HG02642 (cell line): ENCODE measurements around the gene P4HTM.

Source experiments
- ATAC-seq: cut with Tn5 transposase; IDR thresholded peaks from one replicate; pipeline ENCODE4 v1.9.1; 2021; ENCODE audit warnings: mild to moderate bottlenecking; ENCODE audit not compliant: unreplicated experiment, poor library complexity

The P4HTM gene

GRCh38 chr3:49022688-49023171, 32.7 kb downstream of the P4HTM start:
- ATAC-seq, result no peak

DNA sequence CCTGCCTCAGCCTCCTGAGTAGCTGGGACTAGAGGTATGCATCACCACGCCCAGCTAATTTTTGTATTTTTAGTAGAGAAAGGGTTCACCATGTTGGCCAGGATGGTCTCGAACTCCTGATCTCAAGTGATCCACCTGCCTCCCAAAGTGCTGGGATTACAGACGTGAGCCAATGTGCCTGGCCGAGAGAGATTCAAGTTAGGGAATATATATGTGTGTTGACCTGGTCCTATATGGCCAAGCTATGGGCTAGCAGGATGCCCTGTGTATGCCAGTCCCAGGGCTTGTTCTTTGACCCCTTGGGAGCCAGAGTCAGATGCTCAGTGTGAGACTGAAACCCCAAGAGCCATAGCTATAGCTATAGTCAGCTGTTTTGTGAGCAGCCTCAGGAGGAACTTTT, 33.7 kb downstream of the P4HTM start:
- ATAC-seq, result no peak

DNA sequence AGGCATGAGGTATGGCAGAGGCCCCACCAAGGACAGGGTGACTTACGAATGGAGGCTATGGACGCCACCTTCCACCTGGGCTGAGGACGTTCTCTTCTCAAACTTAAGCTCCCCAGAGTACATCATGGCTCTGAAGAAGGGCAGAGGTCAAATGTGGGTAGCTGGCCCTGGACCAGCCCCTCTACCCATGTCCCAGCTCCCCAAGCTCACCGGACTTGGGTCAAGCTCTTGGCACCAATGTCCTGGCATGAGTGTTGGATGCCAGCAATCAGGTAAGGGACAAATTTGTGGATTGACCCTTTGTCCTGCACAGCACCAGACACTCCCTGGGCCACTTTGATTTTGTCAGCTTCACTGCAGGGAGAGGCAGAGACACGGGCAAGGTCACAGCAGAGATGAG, 34.4 kb downstream of the P4HTM start:
- no peak for ATAC-seq

DNA sequence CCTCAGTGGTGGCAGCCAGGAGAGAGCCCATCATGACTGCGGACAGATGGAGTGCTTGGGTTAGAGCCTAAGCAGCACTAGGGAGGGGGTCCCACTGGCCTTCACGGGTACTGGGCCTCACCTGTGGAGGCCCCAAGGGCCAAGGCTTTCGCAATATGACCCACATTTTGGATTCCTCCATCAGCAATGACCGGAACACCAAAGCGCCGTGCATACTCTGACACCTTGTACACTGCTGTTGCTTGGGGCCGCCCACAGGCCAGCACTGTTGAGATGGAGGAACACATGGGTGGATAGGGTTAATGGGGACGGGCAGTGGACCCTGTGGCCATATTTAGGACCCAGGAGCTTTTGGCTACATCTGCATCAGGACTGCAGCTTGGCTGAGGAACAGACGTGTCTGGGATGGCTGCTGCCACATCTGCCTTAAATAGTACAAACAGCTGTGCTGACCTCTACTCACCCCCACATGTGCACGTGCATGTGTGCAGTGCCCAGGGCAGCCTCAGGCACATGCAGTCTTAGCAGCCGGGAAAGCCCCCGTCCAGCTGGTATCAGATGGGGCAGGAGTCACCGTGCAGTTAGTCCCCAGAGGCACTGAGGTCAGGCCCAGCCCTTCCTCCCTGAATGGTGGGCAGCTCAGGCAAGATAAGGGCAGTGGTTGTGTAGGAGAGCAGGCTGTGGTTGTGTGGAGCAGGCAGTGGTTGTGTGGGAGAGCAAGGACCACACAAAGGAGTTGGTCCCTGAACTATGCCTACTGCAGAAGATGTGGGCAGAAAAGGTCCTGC, 35.2 kb downstream of the P4HTM start:
- ATAC-seq, result no peak

GRCh38 chr3:49025793-49026520, 35.9 kb downstream of the P4HTM start:
- no peak for ATAC-seq

DNA sequence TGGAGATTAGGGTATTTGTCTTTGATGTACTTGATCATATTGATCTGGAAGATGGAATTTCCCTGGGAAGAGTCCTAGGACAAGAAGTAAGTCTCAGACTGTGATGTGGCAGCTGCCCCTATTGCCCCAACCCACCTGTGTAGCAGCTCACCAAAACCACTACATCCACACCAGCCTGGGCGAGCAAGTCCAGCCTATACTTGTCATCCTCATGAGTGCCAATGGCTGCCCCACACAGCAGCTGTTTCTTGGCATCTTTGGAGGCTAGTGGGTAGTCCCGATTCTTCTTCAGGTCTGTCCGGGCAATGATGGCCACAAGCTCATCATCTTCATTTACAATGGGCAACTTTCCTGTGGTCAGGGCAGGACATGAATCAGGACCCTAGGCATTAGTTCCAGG, 36.5 kb downstream of the P4HTM start:
- ATAC-seq, result no peak

- ATAC-seq, result no peak
These were observed 37.6 kb downstream of the P4HTM start for GRCh38 chr3:49027634-49028033.

- ATAC-seq, result no peak
These were observed 38.2 kb downstream of the P4HTM start for GRCh38 chr3:49028298-49028672.

GRCh38 chr3:49028673-49029562, 38.9 kb downstream of the P4HTM start, which contains the start of gene IMPDH2:
Gene IMPDH2 (minus strand): TSS chr3:49029398. CDS start chr3:49029350, 48 bp downstream.
- peak; percentile 92 for ATAC-seq

- ATAC-seq, result no peak
These were observed 39.5 kb downstream of the P4HTM start for GRCh38 chr3:49029563-49029884.

DNA sequence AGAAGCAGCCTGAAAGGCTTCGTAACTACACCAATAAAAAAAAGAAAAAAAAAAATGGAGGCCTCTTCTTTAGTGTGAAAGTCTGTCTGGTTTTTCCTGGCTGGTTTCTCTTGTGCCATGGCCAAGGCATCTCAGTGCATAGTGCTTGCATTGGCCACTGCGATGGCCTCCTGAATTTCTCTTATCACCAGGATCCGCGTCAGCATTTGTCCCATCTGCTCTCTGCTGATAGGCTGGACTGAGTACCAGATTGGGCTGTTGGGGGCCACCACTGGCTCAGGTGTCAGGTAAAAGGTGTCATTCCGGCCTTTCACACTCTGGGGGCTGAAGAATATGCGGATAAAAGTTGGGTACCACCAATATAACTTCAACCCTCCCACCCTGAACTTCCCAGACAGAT, 40.3 kb downstream of the P4HTM start:
- ATAC-seq, result no peak

- ATAC-seq, result no peak
These were observed 42.7 kb downstream of the P4HTM start for GRCh38 chr3:49032646-49033304.

DNA sequence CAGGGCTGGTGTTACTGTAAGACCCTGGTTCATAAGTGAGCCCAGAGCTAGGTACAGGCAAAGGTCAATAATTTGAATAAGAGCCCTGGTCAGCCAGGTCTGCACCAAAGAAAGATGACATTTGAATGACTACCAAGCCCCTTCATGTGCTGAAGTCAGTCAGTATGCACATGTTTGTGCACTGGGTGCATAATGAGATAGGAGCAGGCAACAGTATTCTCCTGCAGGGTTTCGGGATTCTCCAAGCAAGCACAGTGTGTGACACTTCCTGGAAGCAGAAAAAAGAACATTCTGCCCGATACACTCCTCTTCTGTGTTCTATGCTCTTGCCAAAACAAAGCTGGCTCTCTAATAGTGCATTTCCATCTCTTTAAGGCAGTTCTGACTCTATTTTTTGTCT, 44.6 kb downstream of the P4HTM start:
- ATAC-seq, result no peak

- no peak for ATAC-seq
These were observed 45.2 kb downstream of the P4HTM start for GRCh38 chr3:49035281-49035680.

- ATAC-seq, result no peak
These were observed 63.5 kb downstream of the P4HTM start for GRCh38 chr3:49053543-49053942.

- no peak for ATAC-seq
These were observed 64.4 kb downstream of the P4HTM start for GRCh38 chr3:49054344-49054862.
